ENCODE results near the gene CTNND1.

Gene CTNND1

DNA sequence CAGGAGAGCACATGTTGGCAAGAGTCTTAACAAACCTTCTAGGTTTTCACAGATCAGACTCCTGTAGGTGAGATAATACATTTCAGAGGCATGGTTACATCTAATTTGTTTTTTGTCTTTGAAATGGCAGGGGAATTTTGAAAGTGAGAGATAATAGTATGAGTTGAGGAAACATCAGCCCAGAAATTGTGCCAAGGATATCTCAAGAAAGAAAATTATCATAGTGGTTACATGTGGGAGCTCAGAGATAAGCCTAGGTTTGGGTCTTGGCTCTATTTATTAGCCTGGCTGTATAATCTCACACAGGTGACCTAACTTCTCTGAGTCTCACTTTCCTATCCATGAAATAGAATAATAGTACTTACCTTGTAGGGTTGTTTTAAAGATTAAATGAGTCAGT is 10.4 kb upstream of the CTNND1 start:
- TF ChIP-seq GATA2 (IDR thresholded peaks at IDR 0.05; ENCODE audit: low read depth, low read length) (no peak), GATA3 (IDR thresholded peaks at IDR 0.05; ENCODE audit: low read depth, low read length) (no peak)

DNA sequence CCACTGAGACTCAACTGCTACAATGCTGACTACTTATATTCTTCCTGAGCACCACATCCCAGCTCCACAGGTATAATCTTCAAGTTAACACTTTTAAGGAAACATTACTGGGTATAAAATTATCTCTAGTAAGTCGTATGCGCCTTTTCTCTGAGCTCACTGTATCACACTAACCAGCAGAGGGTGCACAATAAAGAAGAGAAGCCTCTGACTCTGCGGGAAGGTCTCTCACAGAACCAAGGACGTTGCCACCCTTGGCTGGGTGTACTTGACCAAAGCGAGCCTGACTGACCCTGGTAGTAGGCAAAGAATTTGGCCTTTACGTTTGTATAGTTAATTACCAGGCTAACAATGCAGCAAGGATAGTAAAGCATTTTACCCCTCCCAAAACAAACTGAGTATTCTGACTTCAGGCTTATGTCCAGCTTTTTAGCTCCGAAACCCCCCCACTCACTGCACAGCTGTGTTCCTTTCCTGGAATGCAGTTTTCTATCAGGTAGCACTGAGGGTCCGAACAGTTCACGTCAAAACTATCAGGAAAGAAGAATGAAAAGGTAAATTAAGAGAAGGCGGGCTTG is 9.8 kb upstream of the CTNND1 start, which contains the start of gene BTBD18:
TSS of gene BTBD18 (minus strand) at position 144 of the 578 bp plus-strand sequence. CDS start 631 bp downstream, outside the sequence.
- no peak for TF ChIP-seq GATA2 (IDR thresholded peaks at IDR 0.05; ENCODE audit: low read depth, low read length)
- TF ChIP-seq GATA3 (IDR thresholded peaks at IDR 0.05; ENCODE audit: low read depth, low read length), result no peak

DNA sequence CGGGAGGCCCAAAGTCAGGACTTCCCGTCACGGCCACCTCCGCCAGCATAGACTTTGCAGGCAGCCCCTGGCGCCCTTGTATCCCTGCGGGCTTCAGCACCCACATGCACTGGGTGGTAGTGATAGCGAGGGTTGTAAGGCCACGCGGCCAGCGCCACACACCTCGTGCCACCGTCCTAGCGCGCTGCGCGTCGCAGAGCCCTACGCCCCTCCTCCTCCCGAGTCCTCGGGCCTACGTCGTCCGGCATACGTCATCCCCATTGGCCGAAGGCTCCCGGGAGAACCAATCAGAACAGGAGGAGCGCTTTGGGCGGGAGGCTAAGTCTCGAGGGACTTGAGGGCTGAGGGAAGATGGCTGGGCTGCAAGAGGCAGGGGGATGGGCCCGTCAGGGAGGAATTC is 8.6 kb upstream of the CTNND1 start:
- TF ChIP-seq GATA3 (IDR thresholded peaks at IDR 0.05; ENCODE audit: low read depth, low read length), result no peak
- no peak for TF ChIP-seq GATA2 (IDR thresholded peaks at IDR 0.05; ENCODE audit: low read depth, low read length)

- TF ChIP-seq GATA3 (IDR thresholded peaks at IDR 0.05; ENCODE audit: low read depth, low read length) (no peak), GATA2 (IDR thresholded peaks at IDR 0.05; ENCODE audit: low read depth, low read length) (no peak)
These were observed 3.4 kb upstream of the CTNND1 start for GRCh38 chr11:57758174-57758573.

DNA sequence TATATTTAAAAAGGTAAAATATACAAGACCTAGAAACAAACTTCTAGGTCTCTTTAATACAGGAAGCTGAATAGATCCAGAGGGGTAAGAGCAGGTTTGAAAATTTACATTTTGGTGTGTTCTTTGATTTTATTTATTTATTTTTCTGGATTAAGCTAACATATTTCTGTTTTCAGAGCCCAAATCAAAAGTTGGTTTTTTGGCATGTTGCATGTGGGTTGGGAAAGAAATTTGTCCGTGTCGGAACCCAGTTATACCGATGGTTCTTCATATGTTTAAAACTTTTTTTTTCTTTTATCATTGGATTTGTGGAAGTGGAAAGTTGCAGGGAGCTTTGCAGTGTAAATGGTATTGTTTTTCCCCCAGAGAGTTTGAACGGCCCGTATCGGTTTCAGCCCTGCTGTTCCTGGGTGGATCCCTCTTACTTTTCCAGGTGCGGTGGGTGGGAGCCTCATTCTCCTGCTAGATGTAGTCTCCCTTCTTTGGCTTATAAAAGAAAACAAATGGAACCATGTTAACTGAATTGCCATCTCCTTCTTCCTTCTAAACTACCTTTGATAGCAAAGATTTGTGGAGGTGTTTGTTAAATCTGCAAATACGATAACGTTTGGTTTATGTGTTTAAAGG is 746 bp downstream of the CTNND1 start:
- TF ChIP-seq GATA3 (IDR thresholded peaks at IDR 0.05; ENCODE audit: low read depth, low read length) (no peak), GATA2 (IDR thresholded peaks at IDR 0.05; ENCODE audit: low read depth, low read length) (no peak)

- no peak for TF ChIP-seq GATA3 (IDR thresholded peaks at IDR 0.05; ENCODE audit: low read depth, low read length)
- TF ChIP-seq GATA2 (IDR thresholded peaks at IDR 0.05; ENCODE audit: low read depth, low read length), result no peak
These were observed 2.0 kb downstream of the CTNND1 start for GRCh38 chr11:57763568-57763967.

DNA sequence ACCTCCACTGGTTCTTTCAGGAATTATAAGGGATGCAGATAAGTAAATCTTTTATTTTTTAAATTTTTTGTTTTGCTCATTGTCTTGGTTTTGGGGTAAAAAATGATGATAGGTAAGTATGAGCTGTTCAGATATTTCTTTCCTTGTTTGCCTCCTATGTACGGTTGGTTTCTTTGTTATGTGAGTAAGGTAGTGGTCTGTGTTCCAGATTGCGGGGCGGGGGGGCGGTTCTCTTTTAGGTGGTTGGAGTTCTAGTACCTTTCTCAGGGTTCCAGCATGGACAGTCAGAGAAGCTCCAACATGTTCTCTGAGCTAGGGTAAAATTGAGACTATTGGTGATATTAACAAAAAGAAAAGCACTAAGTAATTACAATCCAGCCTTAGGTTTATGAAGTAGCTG is 2.4 kb downstream of the CTNND1 start:
- TF ChIP-seq GATA3 (IDR thresholded peaks at IDR 0.05; ENCODE audit: low read depth, low read length) (no peak), GATA2 (IDR thresholded peaks at IDR 0.05; ENCODE audit: low read depth, low read length) (no peak)

DNA sequence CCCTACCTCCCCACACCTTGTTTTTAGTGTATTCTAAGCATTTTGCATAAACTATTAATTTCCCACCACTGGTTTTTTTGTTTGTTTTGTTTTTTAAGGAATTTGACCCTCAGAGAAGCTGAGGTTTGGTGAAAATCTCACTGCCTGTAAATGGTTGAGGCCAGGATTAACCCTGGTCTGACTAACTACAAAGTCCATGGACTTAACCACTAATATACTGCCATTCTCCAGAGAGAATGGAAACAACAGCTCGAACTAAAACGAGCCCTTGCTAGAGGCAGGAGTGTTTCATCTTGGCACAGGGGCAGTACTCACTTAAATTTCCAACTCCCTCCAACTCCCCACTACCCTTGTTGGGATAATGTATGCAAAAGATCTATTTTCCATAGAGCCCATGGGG is 3.0 kb downstream of the CTNND1 start:
- no peak for TF ChIP-seq GATA2 (IDR thresholded peaks at IDR 0.05; ENCODE audit: low read depth, low read length)
- TF ChIP-seq GATA3 (IDR thresholded peaks at IDR 0.05; ENCODE audit: low read depth, low read length), result no peak

DNA sequence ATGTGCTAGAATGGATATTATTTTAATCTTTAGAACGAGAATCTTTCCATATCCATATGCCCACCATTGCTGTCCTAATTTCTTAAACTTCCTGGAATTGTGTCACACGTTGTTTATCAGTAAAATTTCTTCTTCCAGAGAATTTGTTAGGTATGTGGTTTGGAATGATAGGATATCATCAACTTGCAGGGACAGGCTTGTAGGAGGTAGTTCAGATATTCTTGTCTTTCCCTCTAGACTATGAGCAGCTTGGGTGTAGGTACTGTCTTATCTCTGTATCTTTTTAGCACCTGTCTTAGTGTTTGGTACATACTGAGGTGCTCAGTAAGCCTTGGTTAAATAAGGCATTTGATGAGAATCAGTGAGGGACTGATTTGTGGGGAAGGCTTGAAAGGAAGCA is 3.4 kb downstream of the CTNND1 start:
- TF ChIP-seq GATA2 (IDR thresholded peaks at IDR 0.05; ENCODE audit: low read depth, low read length) (no peak), GATA3 (IDR thresholded peaks at IDR 0.05; ENCODE audit: low read depth, low read length) (no peak)

DNA sequence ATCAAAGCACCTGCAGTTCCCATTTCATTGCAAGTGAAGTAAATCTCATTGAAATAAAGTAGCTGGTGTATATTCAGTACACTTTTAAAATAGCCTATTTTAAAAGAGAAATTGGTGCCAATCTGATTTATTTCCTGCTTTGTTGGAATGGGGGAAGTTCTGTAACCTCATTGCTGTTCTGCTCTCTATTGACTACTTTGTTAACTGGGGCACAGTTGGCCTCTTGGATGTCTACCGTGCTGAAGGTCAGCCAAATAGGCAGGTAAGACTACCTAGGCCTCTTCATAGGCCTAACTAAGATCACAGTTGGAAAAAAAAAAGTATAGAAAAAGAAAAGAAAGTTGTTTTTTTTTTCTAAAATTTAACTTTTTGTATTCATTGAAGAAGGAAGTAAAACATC is 9.2 kb downstream of the CTNND1 start:
- TF ChIP-seq GATA3 (IDR thresholded peaks at IDR 0.05; ENCODE audit: low read depth, low read length) (no peak), GATA2 (IDR thresholded peaks at IDR 0.05; ENCODE audit: low read depth, low read length) (no peak)

GRCh38 chr11:57771365-57771764 is 9.8 kb downstream of the CTNND1 start:
- TF ChIP-seq GATA3 (IDR thresholded peaks at IDR 0.05; ENCODE audit: low read depth, low read length), result no peak

- TF ChIP-seq GATA2 (IDR thresholded peaks at IDR 0.05; ENCODE audit: low read depth, low read length) (no peak), GATA3 (IDR thresholded peaks at IDR 0.05; ENCODE audit: low read depth, low read length) (no peak)
These were observed 11.0 kb downstream of the CTNND1 start for GRCh38 chr11:57772562-57772961.

- TF ChIP-seq GATA2 (IDR thresholded peaks at IDR 0.05; ENCODE audit: low read depth, low read length) (no peak), GATA3 (IDR thresholded peaks at IDR 0.05; ENCODE audit: low read depth, low read length) (no peak)
These were observed 11.5 kb downstream of the CTNND1 start for GRCh38 chr11:57773026-57773598.

DNA sequence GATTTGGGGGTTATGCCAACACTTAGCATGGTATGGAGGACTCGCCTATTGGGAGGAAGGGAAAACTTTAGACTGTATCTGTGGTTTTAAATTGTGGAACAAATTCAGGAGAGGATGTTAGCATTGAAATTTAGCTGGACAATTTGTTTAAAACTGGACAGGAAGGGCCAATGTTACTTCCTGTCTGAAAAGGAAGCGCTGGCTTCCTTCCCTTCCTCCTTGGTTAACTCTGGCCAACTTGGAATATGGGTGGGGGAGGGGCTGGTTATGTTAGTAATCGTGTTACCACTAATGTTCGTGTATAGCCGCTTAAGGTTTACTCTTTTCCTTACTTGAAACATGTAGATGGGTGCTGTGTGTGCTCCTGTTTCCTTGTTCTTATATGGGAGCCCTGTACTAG is 13.9 kb downstream of the CTNND1 start:
- TF ChIP-seq GATA2 (IDR thresholded peaks at IDR 0.05; ENCODE audit: low read depth, low read length) (no peak), GATA3 (IDR thresholded peaks at IDR 0.05; ENCODE audit: low read depth, low read length) (no peak)

DNA sequence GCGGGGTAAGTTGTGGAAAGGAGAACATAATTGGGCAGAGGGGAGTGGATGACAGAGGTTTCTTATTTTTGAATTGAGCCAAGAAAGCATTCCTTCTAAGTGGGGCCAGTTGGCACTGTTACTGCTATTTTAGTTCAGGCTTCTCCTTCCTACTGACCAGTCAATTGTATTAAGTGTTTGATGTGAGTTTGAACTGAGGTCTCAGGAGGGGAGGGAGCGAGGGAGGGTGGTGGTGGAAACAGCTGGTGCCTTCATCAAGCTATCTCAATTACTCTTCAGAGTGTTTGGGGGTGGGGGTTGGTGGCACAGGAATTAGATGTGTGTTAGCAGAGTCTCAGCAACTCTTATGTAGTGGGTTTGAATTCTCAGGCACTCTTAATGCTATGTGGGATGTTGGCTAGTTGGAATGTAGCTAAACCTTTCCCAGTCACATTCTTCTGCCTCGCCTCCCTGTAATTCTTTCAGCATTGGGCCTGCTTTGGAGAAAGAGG is 14.5 kb downstream of the CTNND1 start:
- no peak for TF ChIP-seq GATA2 (IDR thresholded peaks at IDR 0.05; ENCODE audit: low read depth, low read length)

Measured in SH-SY5Y (cell line).